Camera-type eye (tissue), 1 donor: ENCODE data around the gene PTGR2. TPM values are rescaled to one million over a fixed set of nuclear protein-coding genes. Genes with fewer than 3 reads are reported as not detected.

Source experiments
- total RNA-seq: library from RNA; depleted of rRNA; stranded (reverse); fragments of >200 nt; gene quantifications from one replicate; pipeline ENCODE4 v1.2.3, GENCODE V29; 2014

PTGR2 gene
- 22.2 TPM for total RNA-seq

GRCh38 chr14:73851567-73852382 is at the start of gene PTGR2:
TSS of gene PTGR2 (plus strand) at chr14:73851831. CDS start at chr14:73858863, 7,032 bp downstream.

GRCh38 chr14:73886449-73887317 is 35.1 kb downstream of the PTGR2 start, which contains the start of gene ZNF410:
TSS of gene ZNF410 (plus strand) at chr14:73886859. CDS start at chr14:73892176, 5,317 bp downstream.

Other genes with a start within 250 kb of the PTGR2 start
- not detected for gene ACOT6, start 239.3 kb upstream of the PTGR2 start, total RNA-seq
- 32.0 TPM for gene DNAL1, start 206.8 kb upstream of the PTGR2 start, total RNA-seq
- gene PNMA1, start 137.4 kb upstream of the PTGR2 start, total RNA-seq: 83.5 TPM
- 71.2 TPM for gene ZNF410, start 35.0 kb downstream of the PTGR2 start, total RNA-seq
- 16.5 TPM for gene FAM161B, start 98.3 kb downstream of the PTGR2 start, total RNA-seq
- gene COQ6, start 98.5 kb downstream of the PTGR2 start, total RNA-seq: 43.0 TPM
- gene ENTPD5, start 167.5 kb downstream of the PTGR2 start, total RNA-seq: 13.8 TPM
- 15.0 TPM for gene BBOF1, start 167.5 kb downstream of the PTGR2 start, total RNA-seq
- 48.3 TPM for gene ALDH6A1, start 232.6 kb downstream of the PTGR2 start, total RNA-seq
- 19.8 TPM for gene LIN52, start 233.1 kb downstream of the PTGR2 start, total RNA-seq